Measurements from ENCODE around the gene ZNF804B. TPM values are rescaled to one million over a fixed set of nuclear protein-coding genes. Genes with fewer than 3 reads are reported as not detected.

Gene ZNF804B
- total RNA-seq, 1 experiment from 2014 or later = not detected

GRCh38 chr7:89060234-89060633 lies 300.7 kb downstream of the ZNF804B start:
- H3K79me2 ChIP-seq (ENCODE audit: insufficient read depth, low read length) = no peaks in the 10 kb centered on the region
- H3K56ac ChIP-seq (ENCODE audit: insufficient read length, low read depth, low read length) = no peak overlapping the region
- WGBS (ENCODE audit: extremely low coverage, insufficient read length, low lambda C conversion rate) = no CpG with 5 or more reads among the region's 2 CpGs
- H2AK5ac ChIP-seq (ENCODE audit: insufficient read length, low read length) = no peak overlapping the region
- no peaks in the 10 kb centered on the region for H3K27me3 ChIP-seq (ENCODE audit: insufficient read depth, low read length)
- no peak overlapping the region for H3K14ac ChIP-seq (ENCODE audit: insufficient read depth, low read length)
- no peak overlapping the region for H3K4me2 ChIP-seq (ENCODE audit: insufficient read depth, insufficient read length, low read length)
- H3K23me2 ChIP-seq (ENCODE audit: insufficient read length, low read depth, low read length, poor library complexity, severe bottlenecking) = no peaks in the 10 kb centered on the region
- H2AFZ ChIP-seq (ENCODE audit: low read length) = no peak overlapping the region
- no peak overlapping the region for H4K8ac ChIP-seq (replicated peaks; ENCODE audit: insufficient read length, low read depth, low read length)
- H3K9me3 Mint-ChIP-seq = no peaks in the 10 kb centered on the region
- H2BK20ac ChIP-seq (ENCODE audit: low read depth, low read length, poor library complexity, severe bottlenecking) = no peak overlapping the region
- no peak overlapping the region for H3K9ac ChIP-seq (ENCODE audit: extremely low read depth, insufficient read length, low read length)
- no peaks in the 10 kb centered on the region for H3K9me3 ChIP-seq (ENCODE audit: control insufficient read depth, low read depth, low read length)
- no peak overlapping the region for H3K4me3 Mint-ChIP-seq
- H4K91ac ChIP-seq (ENCODE audit: insufficient read length, low read depth, low read length) = no peak overlapping the region
- no peak for TF ChIP-seq CTCF (conservative IDR thresholded peaks at IDR 0.05)
- H3K36me3 Mint-ChIP-seq (ENCODE audit: insufficient read depth in 1 of 3, low read depth in 3 of 3) = no peaks in the 10 kb centered on the region; a peak in 1 of 7 replicates
- no peak overlapping the region for H4K5ac ChIP-seq (ENCODE audit: insufficient read length, low read depth, low read length)
- H3K27ac ChIP-seq (ENCODE audit: insufficient read length, low read depth, low read length) = no peak overlapping the region
- no peak overlapping the region for H2BK12ac ChIP-seq (ENCODE audit: insufficient read length, low read depth, low read length)
- no peak overlapping the region for H3K4ac ChIP-seq (ENCODE audit: low read depth, low read length)
- no peaks in the 10 kb centered on the region for H3K4me1 ChIP-seq (ENCODE audit: insufficient read depth, low read length)
- no peak overlapping the region for H2BK5ac ChIP-seq (ENCODE audit: insufficient read length, low read length)
- H3K23ac ChIP-seq (ENCODE audit: insufficient read length, low read depth, low read length) = no peak overlapping the region
- H3K18ac ChIP-seq (ENCODE audit: insufficient read length, low read depth, low read length) = no peak overlapping the region
- no peak overlapping the region for H3T11ph ChIP-seq (ENCODE audit: low read length)
- DNase-seq = no peak
- H2BK15ac ChIP-seq (ENCODE audit: low read depth, low read length) = no peak overlapping the region
- no peaks in the 10 kb centered on the region for H3K4me1 Mint-ChIP-seq
- H2BK120ac ChIP-seq (ENCODE audit: low read depth, low read length, poor library complexity, severe bottlenecking) = no peak overlapping the region
- no peaks in the 10 kb centered on the region for H3K79me1 ChIP-seq (ENCODE audit: insufficient read depth, low read depth, low read length, poor library complexity, severe bottlenecking)
- no peaks in the 10 kb centered on the region for H4K20me1 ChIP-seq (ENCODE audit: control insufficient read depth, insufficient read depth, insufficient read length)
- H3K27ac Mint-ChIP-seq = no peak overlapping the region
- H3K27me3 Mint-ChIP-seq (ENCODE audit: low read depth) = no peaks in the 10 kb centered on the region

Measured in H9 (cell line).